Heart left ventricle (tissue), 16 donors: ENCODE measurements around the gene GJC3. TPM values are rescaled to one million over a fixed set of nuclear protein-coding genes. Genes with fewer than 3 reads are reported as not detected.
A peak's percentile ranks its signal among the peaks of the same experiment; 100 is the strongest.

Experiments used
- ATAC-seq, 4 donors: fragments of 200-7000 bp; cut with Tn5 transposase; one replicate each; pipeline ENCODE4 v1.9.1; 2020 to 2022; ENCODE audit warnings: moderate library complexity in 4 of 4, mild to moderate bottlenecking in 3 of 4, moderate number of reproducible peaks in 1 of 4
- DNase-seq, 5 donors: peaks; one replicate each; pipeline ENCODE4 v3.0.0-alpha.2; 2020
- H3K27ac ChIP-seq, 12 donors: fragments of 200-600 bp; sonication (generic) in 4 of 12; one replicate each; pipeline versions ENCODE4 v1.5.0 to v1.8.0; 2016 to 2022; ENCODE audit warnings: mild to moderate bottlenecking in 2 of 12
- H3K27me3 ChIP-seq, 9 donors: fragments of 200-600 bp; sonication (generic) in 2 of 9; one replicate each; pipeline versions ENCODE4 v1.5.1 to v1.8.0; 2016 to 2022; ENCODE audit warnings: mild to moderate bottlenecking in 3 of 9
- H3K36me3 ChIP-seq, 9 donors: fragments of 200-600 bp; sonication (generic) in 2 of 9; one replicate each; pipeline versions ENCODE4 v1.5.0 to v1.8.0; 2018 to 2022; ENCODE audit warnings: mild to moderate bottlenecking in 2 of 9
- H3K4me1 ChIP-seq, 12 donors: fragments of 200-600 bp; sonication (generic) in 4 of 12; one replicate each; pipeline versions ENCODE4 v1.5.0 to v1.8.0; 2016 to 2022; ENCODE audit warnings: mild to moderate bottlenecking in 3 of 12
- H3K4me3 ChIP-seq, 12 donors: fragments of 200-600 bp; sonication (generic) in 4 of 12; one replicate each; pipeline versions ENCODE4 v1.5.0 to v1.8.0; 2017 to 2022; ENCODE audit warnings: mild to moderate bottlenecking in 9 of 12, moderate library complexity in 4 of 12
- H3K9me3 ChIP-seq, 12 donors: fragments of 200-600 bp; sonication (generic) in 4 of 12; one replicate each; pipeline versions ENCODE4 v1.5.0 to v1.8.0; 2016 to 2022; ENCODE audit warnings: mild to moderate bottlenecking in 1 of 12
- CTCF ChIP-seq, 12 donors: fragments of 200-600 bp; sonication (generic) in 4 of 12; IDR thresholded peaks; one replicate each; pipeline versions ENCODE4 v1.5.0 to v1.8.0; 2018 to 2022; ENCODE audit warnings: antibody characterized with exemption in 12 of 12, mild to moderate bottlenecking in 5 of 12
- POLR2A ChIP-seq, 2 donors: fragments of 450-650 bp; IDR thresholded peaks; one replicate each; pipeline ENCODE4 v1.6.1; 2017; ENCODE audit warnings: antibody characterized with exemption in 2 of 2, mild to moderate bottlenecking in 2 of 2, moderate library complexity in 2 of 2
- WGBS, 4 donors: extraction: QIAGEN DNeasy Blood & Tissue Kit in 2 of 4; methylation state at CpG; one replicate each; pipeline versions ENCODE4 v1.1.5 to v1.1.7; 2013 to 2018; 5-methylcytosine and 5-hydroxymethylcytosine counted together
- intact Hi-C, 10 donors: fragments of 100-400 bp; cut with DNase I; formaldehyde crosslinking; loops; one replicate each; pipeline versions ENCODE4 v1.11.1 to v1.14.2; 2022
- polyA plus RNA-seq, 2 donors: library from polyadenylated mRNA; stranded (reverse); fragments of 200-250 nt; gene quantifications; one replicate each; pipeline ENCODE4 v1.2.3, GENCODE V29; 2013
- total RNA-seq, 9 donors: library from RNA; depleted of rRNA in 2 of 9; stranded (reverse); fragments of >200 nt in 2 of 9; fragmentation: NEBNext Ultra II Directional in 3 of 9; extraction: Animal tissue kit (Norgen Biotek cat#: 25700) in 3 of 9; gene quantifications; one replicate each; pipeline versions ENCODE4 v1.1.0 to v1.2.4, GENCODE V29; 2016 to 2023
- donor health status: ischemic (EF 13 %, LVEDD 7.1; RV severe dilation, severe dysfunction).
- donor health status: healthy with polysubstance abuse.
- donor health status: DM: no; HTN: yes; CAD: no.
- donor health status: DM: no; HTN: no; CAD: no.
- donor health status: ischemic (EF 25% LVEDD 6.9; RV normal size, moderate dysfunction).
- donor health status: ischemic (EF 25% LVEDD 5.7; RV mildly dilated, moderate dysfunction).
- donor health status: healthy.
- donor health status: DM: yes; HTN: yes; CAD: no.
- donor health status: ischemic (EF 35%, LVEDD 5.7; RV mildly dilated, moderate dysfunction).
- donor health status: nonischemic (EF 11% LVEDD 7.7; RV severe dilation, severe dysfunction).
- donor health status: DM: yes; HTN: yes; CAD: no.
- donor health status: PGD.
- donor health status: ischemic (EF 29% LVEDD 5.4; RV normal size, mild dysfunction).
- donor health status: nonischemic (EF 23%, LVEDD 6.1; RV moderate dilation, normal function).

Gene GJC3
- total and polyA plus RNA-seq, 11 donors: 0.30 to 0.54 (median 0.33) TPM; not detected in 8

- intact Hi-C loops: loop anchor here in 7 of 10 donors (2.0 to 10.0 kb wide), 7 partner anchors 68 to 304 kb away; partner anchors contain the start of genes ZNF3 (in 5 of the 7), COPS6 (in 3 of the 7) and ZSCAN25 (in 1 of the 7)
- DNase-seq: peak; percentile 92 to 95 (median 95)
- Histone ChIP-seq H3K9me3 (no peaks in the 10 kb centered on the region), H3K4me3 (peak within 1 kb of the TSS; percentile 57 to 97 (median 81)), H3K27ac (peak within 1 kb of the TSS; percentile 51 to 97 (median 92)), H3K4me1 (peaks cover 9 to 42% (median 31%) of the 10 kb centered on the region in 12 donors), H3K36me3 (peaks cover 0 to 36% (median 31%) of the 10 kb centered on the region in 9 donors), H3K27me3 (no peaks in the 10 kb centered on the region)
- 1 to 8% (median 4%) methylated on average over 47 to 81 of the region's 81 CpGs for WGBS, 4 donors
- peak in 1 of 2 donors; percentile 88 for TF ChIP-seq POLR2A (IDR thresholded peaks at IDR 0.05)
- peak in 5 of 12 donors; percentile 13 to 45 (median 41) for TF ChIP-seq CTCF (IDR thresholded peaks at IDR 0.05)
- ATAC-seq: peak; percentile 99 to 100 (median 99)
These were observed 10.2 kb downstream of the GJC3 start, which contains the start of gene TRIM4 for GRCh38 chr7:99918959-99919813. Gene TRIM4, minus strand, starts transcription at chr7:99919530. Its CDS starts 129 bp downstream, at chr7:99919401.

- ATAC-seq: no peak
- H3K36me3 ChIP-seq: peaks cover 0 to 85% (median 50%) of the 10 kb centered on the region in 9 donors
These were observed 18.4 kb downstream of the GJC3 start for GRCh38 chr7:99910976-99911375.

GRCh38 chr7:99901581-99901980 is 27.8 kb downstream of the GJC3 start:
- H3K36me3 ChIP-seq: peaks cover 0 to 87% (median 71%) of the 10 kb centered on the region in 9 donors
- no peak overlapping the region for H3K4me3 ChIP-seq
- H3K4me1 ChIP-seq: peaks cover 0 to 13% (median 0%) of the 10 kb centered on the region in 12 donors
- intact Hi-C loops: loop anchor here in 2 of 10 donors (10.0 kb wide), 1 partner anchor 267 kb away; no protein-coding TSS in a partner anchor
- no peaks in the 10 kb centered on the region for H3K27me3 ChIP-seq
- TF ChIP-seq POLR2A (IDR thresholded peaks at IDR 0.05) (no peak), CTCF (IDR thresholded peaks at IDR 0.05) (no peak)
- peak overlapping the region in 10 of 12 donors; percentile 3 to 69 (median 44) for H3K27ac ChIP-seq
- 61 to 69% (median 64%) methylated on average over 10 of the region's 10 CpGs for WGBS, 4 donors
- DNase-seq (peak in 4 of 5 donors; percentile 24 to 54 (median 32)), ATAC-seq (peak; percentile 85 to 90 (median 88))
- no peaks in the 10 kb centered on the region for H3K9me3 ChIP-seq

More at GRCh38 chr7:99910976-99911375, 18.4 kb downstream of the GJC3 start:
- peaks cover 0 to 18% (median 2%) of the 10 kb centered on the region in 12 donors for H3K4me1 ChIP-seq
- no peak overlapping the region for H3K27ac ChIP-seq
- TF ChIP-seq CTCF (IDR thresholded peaks at IDR 0.05): no peak
- TF ChIP-seq POLR2A (IDR thresholded peaks at IDR 0.05): no peak
- DNase-seq: no peak
- no peaks in the 10 kb centered on the region for H3K9me3 ChIP-seq
- intact Hi-C loops: loop anchor here in 4 of 10 donors (5.0 to 10.0 kb wide), 5 partner anchors 81 to 296 kb away; partner anchors contain the start of genes COPS6 (in 3 of the 4), ZNF3 (in 3 of the 4), MBLAC1 (in 1 of the 4) and ZSCAN25 (in 1 of the 4)
- H3K27me3 ChIP-seq: no peaks in the 10 kb centered on the region
- WGBS, 4 donors: 93 to 98% (median 97%) methylated on average over 2 of the region's 2 CpGs
- no peak overlapping the region for H3K4me3 ChIP-seq
